Bladder microvascular endothelial cell (primary cell): ENCODE data around the gene EML3. TPM values are rescaled to one million over a fixed set of nuclear protein-coding genes. Genes with fewer than 3 reads are reported as not detected.

ENCODE experiments used
- total RNA-seq: library from RNA; depleted of rRNA; stranded (reverse); fragments of >200 nt; gene quantifications from 2 replicates; pipeline ENCODE4 v1.2.3, GENCODE V29; 2014

Gene EML3
- total RNA-seq = 26.9 and 35.7 TPM in 2 replicates

GRCh38 chr11:62612366-62613290 is at the start of gene EML3, which contains the start of gene ROM1:
Gene EML3, minus strand, starts transcription at chr11:62612775. Its CDS starts 318 bp downstream, at chr11:62612457.
Gene ROM1, plus strand, starts transcription at chr11:62613257. Its CDS starts 25 bp downstream, at chr11:62613282.

GRCh38 chr11:62645946-62646824 is 33.6 kb upstream of the EML3 start, which contains the start of gene GANAB:
Gene GANAB, minus strand, starts transcription at chr11:62646613. Its CDS starts 14 bp downstream, at chr11:62646599.

GRCh38 chr11:62621567-62622470 is 9.2 kb upstream of the EML3 start, which contains the start of gene B3GAT3:
Gene B3GAT3, minus strand, starts transcription at chr11:62621986. Its CDS starts 39 bp downstream, at chr11:62621947.

GRCh38 chr11:62601372-62602140 is 11.0 kb downstream of the EML3 start, which contains the start of gene MTA2:
Gene MTA2, minus strand, starts transcription at chr11:62601865. Its CDS starts 415 bp downstream, at chr11:62601450.

DNA sequence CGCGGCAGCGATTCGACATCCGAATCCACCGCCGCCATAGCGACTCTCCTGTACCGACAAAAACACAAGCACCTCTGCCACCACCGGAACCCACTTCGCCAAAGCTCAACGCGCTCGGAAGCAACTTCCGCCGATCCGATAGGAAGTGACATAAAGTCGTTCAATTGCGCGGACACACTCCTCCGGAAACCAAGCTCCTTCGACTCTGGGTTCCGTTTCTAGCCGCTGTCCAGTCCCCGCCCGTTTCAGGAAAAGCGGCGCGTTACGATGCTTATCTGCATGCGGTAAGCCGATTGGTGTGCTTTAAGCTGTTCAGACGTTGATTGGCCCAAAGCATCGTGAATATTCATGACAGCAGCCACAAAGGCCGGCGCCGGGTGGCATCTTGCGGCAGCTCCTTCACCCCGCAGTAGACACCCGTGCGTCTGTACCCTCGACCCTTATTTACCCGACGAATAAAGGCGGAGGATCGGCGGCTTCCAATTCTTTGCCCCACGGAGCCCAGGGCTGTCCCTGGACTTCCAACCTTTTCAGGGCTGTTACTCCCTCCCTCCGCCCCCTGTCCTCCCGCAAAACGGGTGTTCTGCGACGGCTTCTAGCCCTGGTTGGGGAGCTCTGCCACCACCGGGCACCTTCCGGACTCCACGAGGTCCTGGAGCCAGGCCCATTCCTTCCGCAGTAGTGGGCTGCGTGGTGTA is 21.0 kb downstream of the EML3 start, which contains the start of gene TUT1:
Gene TUT1 (minus strand): TSS at position 76 of the 698 bp plus-strand sequence. CDS start 38 bp downstream, at position 38.

DNA sequence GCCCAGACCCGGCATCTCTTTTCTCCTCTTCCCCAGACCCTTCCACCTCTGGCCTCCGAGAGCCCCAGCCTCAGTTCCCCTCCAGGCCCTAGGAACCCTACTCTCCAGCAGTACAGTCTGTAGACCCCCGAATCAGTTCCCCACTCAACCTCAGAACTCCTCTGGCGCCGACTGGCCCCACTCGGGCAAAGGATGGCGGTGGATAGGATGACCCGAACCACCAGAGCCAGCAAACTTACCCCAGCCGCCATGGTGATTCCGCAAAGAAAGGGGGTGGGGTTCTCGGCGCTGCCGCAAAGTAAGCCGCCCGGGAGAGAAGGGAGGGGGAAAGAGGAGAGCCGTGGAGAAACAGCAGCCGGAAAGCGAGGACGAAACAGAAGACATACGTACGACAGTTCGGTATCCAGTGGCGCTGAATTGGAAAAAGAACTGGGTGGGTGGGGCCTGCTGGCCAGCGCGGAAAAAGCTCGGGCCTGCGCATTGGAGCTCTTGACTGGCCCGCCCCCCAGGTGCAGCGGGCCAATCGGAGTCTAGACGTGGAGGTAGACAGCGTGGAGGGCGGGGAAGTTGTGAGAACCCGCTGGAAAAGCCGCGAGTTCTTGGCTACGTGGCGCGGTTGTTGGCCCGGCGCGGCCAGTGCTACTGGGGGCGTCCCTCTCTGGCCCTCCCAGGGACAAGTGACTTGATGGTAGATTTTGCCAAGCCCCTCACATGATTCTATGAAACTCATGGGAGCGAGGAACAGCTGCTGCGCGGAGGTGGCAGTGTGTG is 38.8 kb downstream of the EML3 start, which contains the start of gene EEF1G:
Gene EEF1G (minus strand): TSS at position 300 of the 771 bp plus-strand sequence. CDS start 49 bp downstream, at position 251.

Other genes starting within 250 kb of the EML3 start
- gene SCGB1A1, start 193.7 kb downstream of the EML3 start, total RNA-seq = not detected in 2 replicates
- 329 and 449 TPM in 2 replicates for gene AHNAK, start 66.0 kb downstream of the EML3 start, total RNA-seq
- gene EEF1G, start 38.9 kb downstream of the EML3 start, total RNA-seq = 1,133 and 1,197 TPM in 2 replicates
- 9.2 and 12.8 TPM in 2 replicates for gene TUT1, start 21.3 kb downstream of the EML3 start, total RNA-seq
- gene MTA2, start 10.9 kb downstream of the EML3 start, total RNA-seq = 177 and 185 TPM in 2 replicates
- 2.1 and 4.9 TPM in 2 replicates for gene ROM1, start 482 bp upstream of the EML3 start, total RNA-seq
- gene B3GAT3, start 9.2 kb upstream of the EML3 start, total RNA-seq = 16.7 and 19.2 TPM in 2 replicates
- gene GANAB, start 33.8 kb upstream of the EML3 start, total RNA-seq = 177 and 354 TPM in 2 replicates
- 16.8 and 20.8 TPM in 2 replicates for gene INTS5, start 40.5 kb upstream of the EML3 start, total RNA-seq
- 29.8 and 31.6 TPM in 2 replicates for gene C11orf98, start 52.4 kb upstream of the EML3 start, total RNA-seq
- gene CSKMT, start 52.5 kb upstream of the EML3 start, total RNA-seq = 7.7 and 7.9 TPM in 2 replicates
- 9.0 and 10.5 TPM in 2 replicates for gene UQCC3, start 58.9 kb upstream of the EML3 start, total RNA-seq
- 1.6 and 2.8 TPM in 2 replicates for gene LBHD1, start 59.5 kb upstream of the EML3 start, total RNA-seq
- 145 and 155 TPM in 2 replicates for gene UBXN1, start 66.3 kb upstream of the EML3 start, total RNA-seq
- under 0.01 and 0.31 TPM in 2 replicates for gene LRRN4CL, start 76.8 kb upstream of the EML3 start, total RNA-seq
- gene BSCL2, start 94.6 kb upstream of the EML3 start, total RNA-seq = 14.2 and 15.7 TPM in 2 replicates
- not detected in 2 replicates for gene GNG3, start 94.9 kb upstream of the EML3 start, total RNA-seq
- 9.9 and 18.2 TPM in 2 replicates for gene HNRNPUL2, start 114.7 kb upstream of the EML3 start, total RNA-seq
- gene TTC9C, start 115.7 kb upstream of the EML3 start, total RNA-seq = 32.5 and 33.0 TPM in 2 replicates
- gene ZBTB3, start 141.4 kb upstream of the EML3 start, total RNA-seq = 7.8 TPM in 2 replicates
- 49.9 and 61.2 TPM in 2 replicates for gene POLR2G, start 148.8 kb upstream of the EML3 start, total RNA-seq
- 19.3 and 43.2 TPM in 2 replicates for gene TAF6L, start 158.6 kb upstream of the EML3 start, total RNA-seq
- 17.2 and 21.3 TPM in 2 replicates for gene TMEM179B, start 174.6 kb upstream of the EML3 start, total RNA-seq
- 11.3 and 11.5 TPM in 2 replicates for gene TMEM223, start 179.2 kb upstream of the EML3 start, total RNA-seq
- 11.8 and 50.6 TPM in 2 replicates for gene NXF1, start 192.7 kb upstream of the EML3 start, total RNA-seq
- gene STX5, start 219.3 kb upstream of the EML3 start, total RNA-seq = 35.9 and 40.8 TPM in 2 replicates
- gene TEX54, start 220.1 kb upstream of the EML3 start, total RNA-seq = not detected in 2 replicates
- gene WDR74, start 226.8 kb upstream of the EML3 start, total RNA-seq = 61.4 and 67.5 TPM in 2 replicates